ENCODE data around the gene ACAD10. TPM values are rescaled to one million over a fixed set of nuclear protein-coding genes. Genes with fewer than 3 reads are reported as not detected.
"Not testable (repeated sequence)": the region's sequence is repeated elsewhere in the genome, so short reads cannot be mapped to it uniquely, and the experiment has no call there.

The ACAD10 gene
- polyA plus RNA-seq, 12 donors: 12.7 to 37.3 (median 18.7) TPM; not detected in 1

DNA sequence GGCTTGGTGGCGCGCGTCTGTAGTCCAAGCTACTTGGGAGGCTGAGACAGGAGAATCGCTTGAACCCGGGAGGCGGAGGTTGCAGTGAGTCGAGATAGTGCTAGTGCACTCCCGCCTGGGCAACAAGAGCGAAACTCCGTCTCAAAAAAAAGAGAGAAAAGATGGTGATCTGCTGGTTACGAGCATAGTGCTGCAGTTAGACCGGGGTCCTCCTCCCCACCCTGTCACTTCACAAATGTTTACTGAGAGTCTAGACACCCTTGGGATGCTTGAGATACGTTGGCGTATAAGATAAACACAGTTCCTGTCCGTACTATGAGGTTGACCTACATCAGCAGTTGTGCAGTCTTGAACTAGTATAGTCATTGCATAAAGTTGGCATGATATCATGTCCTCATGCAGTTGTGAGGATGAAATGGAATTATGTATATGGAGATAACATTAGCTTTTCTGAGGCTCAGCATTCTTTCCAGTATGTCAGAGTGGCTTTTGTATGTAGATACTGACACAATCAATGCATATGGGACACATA lies 787 bp downstream of the ACAD10 start:
- DNase-seq: no peak

DNA sequence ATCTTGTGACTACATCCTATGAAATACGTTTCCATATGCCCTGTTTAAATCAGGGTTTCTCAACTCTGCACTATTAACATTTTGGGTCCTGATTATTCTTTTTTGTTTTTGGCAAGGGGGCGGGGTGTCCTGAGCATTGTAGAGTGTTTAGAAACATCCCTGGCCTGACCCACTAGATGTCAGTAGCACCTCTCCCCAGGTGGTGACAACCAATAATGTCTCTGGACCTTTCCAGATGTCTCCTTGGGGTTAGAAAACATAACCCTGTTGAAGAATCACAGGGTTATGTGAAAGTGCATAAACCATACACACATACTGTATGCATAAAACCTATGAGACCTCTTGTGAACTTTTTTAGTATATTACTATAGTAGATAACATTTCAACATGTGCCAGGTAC lies 1.4 kb downstream of the ACAD10 start:
- DNase-seq: no peak

DNA sequence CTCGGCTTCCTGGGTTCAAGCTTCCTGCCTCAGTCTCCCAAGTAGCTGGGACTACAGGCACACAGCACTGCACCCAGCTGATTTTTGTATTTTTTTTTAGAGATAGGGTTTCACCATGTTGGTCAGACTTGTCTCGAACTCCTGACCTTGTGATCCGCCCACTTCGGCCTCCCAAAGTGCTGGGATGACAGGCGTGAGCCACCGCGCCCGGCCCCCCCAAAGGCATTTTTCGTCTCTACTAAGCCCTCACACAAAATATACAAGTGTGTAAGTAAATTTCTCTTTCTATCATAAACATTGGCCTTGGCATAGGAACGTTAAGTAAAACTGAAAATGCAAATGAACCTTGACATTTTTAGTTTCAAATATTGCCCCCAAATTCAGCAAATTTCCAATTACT lies 2.1 kb downstream of the ACAD10 start:
- no peak for DNase-seq

DNA sequence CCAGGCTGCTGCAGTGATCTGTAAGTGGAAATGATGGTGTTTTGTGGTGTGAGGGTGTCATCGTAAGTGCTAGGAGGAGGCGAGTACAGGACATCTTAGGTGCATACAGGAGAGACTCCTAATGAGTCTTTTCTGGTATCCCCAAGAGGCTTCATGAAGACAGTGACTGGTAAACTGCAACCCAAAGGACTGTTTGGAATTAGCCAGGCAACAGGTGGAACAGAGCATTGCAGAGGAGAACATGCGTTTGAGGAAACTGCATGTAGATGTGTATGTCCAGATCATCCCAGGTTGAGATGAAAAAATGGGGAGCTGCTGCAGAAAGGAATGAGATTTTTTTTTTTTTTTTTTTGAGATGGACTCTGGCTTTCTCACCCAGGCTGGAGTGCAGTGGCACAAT lies 5.4 kb downstream of the ACAD10 start:
- DNase-seq: no peak

DNA sequence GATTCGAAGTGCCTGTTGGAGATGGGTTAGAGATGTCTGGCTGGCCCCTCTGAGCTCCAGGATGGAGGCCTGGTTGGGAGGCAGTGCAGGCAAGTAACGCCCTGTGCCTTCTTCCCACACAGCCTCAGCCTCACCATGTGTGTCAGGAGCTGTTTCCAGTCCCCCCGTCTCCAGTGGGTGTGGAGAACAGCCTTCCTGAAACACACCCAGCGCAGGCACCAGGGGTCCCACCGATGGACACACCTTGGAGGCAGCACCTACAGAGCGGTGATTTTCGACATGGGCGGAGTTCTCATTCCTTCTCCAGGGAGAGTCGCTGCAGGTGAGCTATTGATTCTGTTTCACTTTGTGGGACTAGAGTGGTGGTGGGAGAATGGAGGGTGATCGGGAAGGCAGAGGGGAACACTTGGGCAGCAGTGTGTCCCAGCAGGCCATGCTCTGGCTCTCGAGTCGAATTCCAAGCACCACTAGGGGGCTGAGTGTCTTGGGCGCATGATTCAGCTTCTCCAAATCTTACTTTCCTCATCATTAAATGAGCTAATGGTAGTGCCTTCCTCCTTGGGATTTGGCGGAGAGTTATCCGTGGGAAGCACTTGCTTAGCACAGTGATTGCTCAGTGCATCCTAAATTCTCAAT lies 6.8 kb downstream of the ACAD10 start:
- DNase-seq: no peak

DNA sequence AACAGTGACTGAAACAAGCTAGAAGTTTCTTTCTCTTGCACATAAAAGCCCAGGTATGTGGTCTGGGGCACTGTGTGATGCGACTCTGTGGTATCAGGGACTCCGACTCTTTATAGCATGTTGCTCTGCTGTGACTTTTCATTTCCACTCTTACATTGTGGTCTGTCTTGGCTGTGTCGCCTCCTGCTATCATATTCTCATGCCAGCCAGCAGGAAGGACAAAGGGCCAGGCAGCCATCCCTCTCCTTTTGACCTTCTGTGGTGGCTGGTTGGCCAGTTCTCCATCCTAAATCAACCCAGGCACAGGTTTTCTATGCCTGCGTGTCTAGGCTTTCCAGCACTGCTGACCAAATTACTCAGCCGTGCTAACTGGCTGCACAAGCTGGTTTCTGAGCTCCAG lies 8.0 kb downstream of the ACAD10 start:
- DNase-seq: no peak

DNA sequence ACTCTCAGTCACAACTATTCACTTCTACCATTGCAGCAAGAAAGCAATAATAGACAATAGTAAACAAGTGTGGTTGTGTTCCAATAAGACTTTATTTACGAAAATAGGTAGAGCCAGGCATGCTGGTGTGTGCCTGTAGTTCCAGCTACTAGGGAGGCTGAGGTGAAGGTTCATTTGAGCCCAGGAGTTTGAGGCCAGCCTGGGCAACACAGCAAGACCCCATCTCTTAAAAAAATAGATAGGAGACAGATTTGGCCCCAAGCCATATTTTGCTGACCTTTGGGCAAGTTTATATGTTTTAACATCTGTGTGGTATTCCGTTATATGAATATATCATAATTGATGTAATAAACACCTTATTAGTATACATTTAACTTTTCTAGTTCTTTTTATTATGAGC lies 14.1 kb downstream of the ACAD10 start:
- no peak for DNase-seq

DNA sequence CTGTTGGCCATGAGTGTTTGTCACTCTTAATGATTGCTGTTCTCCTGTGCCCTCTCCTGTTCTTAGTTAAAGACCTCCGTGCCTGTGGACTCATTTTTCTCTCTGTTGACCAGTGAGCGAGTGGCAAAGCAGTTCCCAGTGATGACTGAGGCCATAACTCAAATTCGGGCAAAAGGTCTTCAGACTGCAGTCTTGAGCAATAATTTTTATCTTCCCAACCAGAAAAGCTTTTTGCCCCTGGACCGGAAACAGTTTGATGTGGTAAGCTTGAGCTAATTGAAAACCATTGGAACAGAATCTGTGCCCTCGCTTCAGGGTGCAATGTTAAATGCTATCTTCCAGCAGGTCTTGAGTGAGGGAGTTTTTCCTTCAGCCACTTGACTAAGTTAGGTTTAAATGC lies 19.8 kb downstream of the ACAD10 start:
- no peak for DNase-seq

DNA sequence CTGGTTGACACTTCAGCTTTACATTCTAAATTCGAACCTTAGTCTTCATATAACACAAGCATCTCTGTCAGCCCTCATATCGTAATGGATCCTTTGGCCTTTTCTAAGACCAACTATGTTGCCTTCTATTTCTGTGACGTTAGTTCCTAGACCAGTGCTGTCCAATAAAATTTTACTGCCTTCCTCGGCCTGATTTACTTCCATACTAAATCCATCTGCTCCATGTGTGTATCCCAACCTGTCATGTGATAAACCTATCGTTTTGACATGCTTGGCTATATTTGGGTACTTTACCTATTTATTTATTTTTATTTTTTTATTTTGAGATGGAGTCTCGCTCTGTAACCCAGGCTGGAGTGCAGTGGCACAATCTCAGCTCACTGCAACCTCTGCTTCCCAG lies 20.3 kb downstream of the ACAD10 start:
- no peak for DNase-seq

DNA sequence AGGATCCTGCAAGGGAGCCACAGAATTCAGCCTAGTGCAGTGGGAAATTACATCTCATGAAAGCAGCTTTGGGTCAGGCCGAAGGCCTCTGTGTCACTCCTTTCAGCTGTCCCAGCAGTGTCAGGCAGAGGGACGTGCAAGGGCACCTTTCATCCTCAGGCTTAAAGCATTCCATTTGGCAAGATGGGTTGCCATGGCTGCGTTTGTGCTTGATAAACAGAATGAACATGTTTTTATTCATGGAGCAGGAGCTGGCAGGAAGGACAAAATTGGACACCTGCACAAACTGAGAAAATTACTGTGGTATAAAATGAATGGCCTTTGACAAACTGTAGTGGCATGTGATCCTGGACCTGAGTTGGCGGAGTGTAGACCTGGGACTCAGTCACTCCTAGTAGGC lies 29.4 kb downstream of the ACAD10 start:
- peak; percentile 7 for DNase-seq

DNA sequence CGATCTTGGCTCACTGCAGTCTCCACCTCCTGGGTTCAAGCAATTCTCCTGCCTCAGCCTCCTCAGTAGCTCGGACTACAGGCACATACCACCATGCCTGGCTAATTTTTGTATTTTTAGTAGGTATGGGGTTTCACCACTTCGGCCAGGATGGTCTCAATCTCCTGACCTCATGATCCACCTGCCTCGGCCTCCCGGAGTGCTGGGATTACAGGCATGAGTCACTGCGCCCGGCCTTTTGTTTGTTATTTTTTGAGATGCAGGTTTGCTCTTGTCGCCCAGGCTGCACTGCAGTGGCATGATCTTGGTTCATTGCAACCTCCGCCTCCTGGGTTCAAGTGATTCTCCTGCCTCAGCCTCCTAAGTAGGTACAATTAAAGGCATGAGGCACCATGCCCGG lies 33.5 kb downstream of the ACAD10 start:
- DNase-seq: not testable (repeated sequence)

DNA sequence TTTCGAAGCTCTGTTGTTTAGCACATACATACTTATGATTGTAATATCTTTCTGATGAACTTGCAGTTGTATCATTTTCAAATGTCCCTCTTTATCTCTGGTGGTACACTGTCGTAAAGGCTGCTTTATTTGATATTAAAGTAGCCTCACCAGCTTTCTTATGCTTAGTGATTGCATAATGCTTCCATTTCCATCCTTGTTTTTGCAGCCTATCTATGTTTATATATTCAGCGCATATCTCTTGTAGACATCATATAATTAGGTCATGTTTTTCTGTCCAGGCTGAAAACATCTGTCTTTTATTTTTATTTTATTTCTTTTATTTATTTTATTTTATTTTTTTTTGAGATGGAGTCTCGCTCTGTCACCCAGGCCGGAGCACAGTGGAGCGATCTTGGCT lies 34.6 kb downstream of the ACAD10 start:
- DNase-seq: no peak

DNA sequence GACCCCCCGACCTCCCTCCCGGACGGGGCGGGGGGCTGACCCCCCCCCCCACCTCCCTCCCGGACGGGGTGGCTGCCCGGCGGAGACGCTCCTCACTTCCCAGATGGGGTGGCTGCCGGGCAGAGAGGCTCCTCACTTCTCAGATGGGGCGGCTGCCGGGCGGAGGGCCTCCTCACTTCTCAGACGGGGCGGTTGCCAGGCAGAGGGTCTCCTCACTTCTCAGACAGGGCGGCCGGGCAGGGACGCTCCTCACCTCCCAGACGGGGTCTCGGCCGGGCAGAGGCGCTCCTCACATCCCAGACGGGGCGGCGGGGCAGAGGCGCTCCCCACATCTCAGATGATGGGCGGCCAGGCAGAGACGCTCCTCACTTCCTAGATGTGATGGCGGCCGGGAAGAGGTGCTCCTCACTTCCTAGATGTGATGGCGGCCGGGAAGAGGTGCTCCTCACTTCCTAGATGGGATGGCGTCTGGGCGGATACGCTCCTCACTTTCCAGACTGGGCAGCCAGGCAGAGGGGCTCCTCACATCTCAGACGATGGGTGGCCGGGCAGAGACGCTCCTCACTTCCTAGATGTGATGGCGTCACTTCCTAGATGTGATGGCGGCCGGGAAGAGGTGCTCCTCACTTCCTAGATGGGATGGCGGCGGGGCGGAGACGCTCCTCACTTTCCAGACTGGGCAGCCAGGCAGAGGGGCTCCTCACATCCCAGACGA lies 38.0 kb downstream of the ACAD10 start:
- DNase-seq: not testable (repeated sequence)

DNA sequence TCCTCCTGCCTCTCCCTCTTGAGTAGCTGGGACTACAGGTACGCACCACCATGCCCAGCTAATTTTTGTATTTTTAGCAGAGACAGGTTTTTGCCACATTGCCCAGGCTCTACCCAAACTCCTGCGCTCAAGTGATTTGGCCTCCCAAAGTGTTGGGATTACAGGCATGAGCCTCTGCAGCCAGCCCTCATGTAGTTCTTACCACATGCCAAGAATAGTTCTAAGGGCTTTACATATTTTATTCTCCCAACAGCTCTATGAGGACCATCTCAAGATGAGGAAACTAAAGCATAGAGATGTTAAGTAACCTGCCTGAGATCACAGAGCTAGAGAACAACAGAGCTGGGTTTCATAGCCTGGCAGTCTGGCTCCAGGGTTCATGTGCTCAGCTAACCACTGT lies 42.9 kb downstream of the ACAD10 start:
- no peak for DNase-seq

DNA sequence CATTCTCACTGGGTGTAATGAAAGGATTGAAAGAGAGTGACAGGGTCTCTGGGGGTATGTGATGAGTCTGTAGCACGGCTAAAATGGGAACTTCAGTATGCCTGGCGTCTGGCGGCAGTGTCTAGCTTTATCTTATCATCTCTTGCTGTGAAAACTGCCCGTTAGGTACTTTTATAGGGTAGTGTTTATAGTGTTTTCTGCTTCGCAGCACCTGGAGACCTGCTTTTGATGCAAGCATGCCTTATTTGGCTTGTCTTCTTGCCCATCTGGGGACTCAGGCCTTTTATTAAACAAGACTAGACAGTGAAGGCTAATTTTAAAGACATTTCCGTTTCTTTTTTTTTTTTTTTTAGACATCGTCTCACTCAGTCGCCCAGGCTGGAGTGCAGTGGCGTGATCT lies 44.6 kb downstream of the ACAD10 start:
- no peak for DNase-seq

DNA sequence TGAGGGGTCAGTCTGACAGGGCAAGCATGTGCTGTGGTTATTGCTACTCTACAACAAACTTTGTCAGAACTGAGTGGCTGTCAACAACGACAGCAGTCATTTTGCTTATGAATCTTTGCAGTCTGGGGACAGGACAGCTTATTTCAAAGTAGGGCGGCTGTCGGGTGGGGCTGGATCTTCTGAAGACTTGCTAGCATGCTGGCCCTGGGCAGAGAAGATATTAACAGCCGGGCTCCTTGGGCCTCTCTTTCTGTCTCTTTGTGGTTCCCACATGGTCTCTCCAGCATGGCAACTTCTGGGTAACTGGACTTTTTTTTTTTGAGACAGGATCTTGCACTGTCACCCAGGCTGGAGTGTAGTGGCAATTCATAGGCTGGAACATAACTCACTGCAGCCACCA lies 46.9 kb downstream of the ACAD10 start:
- DNase-seq: no peak

DNA sequence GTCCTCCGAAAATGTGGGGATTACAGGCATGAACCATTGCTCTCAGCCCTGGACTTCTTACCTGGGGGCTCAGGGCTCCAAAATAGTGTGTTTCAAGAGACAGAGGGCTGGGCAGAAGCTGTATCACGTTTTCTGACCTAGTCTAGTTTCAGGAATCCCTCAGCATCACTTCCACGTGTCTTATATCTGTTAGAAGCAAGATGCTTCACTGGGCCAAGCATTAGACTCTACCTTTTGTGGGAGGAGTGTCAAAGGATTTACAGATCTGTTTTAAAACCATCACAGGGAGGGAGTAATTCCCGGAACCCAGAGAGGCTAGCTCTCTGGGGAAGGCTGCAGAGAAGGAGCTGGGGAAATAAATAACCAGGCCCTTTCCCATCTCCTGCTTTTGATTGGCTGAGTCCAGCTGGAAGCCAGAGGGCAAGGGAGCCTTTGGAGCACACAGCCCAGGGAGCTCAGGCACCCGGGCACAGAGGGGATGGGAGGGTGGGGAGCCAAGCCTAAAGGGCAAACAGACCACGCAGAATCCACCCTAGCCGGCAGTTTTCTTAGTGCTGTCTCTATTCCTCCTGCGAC lies 47.6 kb downstream of the ACAD10 start:
- no peak for DNase-seq

DNA sequence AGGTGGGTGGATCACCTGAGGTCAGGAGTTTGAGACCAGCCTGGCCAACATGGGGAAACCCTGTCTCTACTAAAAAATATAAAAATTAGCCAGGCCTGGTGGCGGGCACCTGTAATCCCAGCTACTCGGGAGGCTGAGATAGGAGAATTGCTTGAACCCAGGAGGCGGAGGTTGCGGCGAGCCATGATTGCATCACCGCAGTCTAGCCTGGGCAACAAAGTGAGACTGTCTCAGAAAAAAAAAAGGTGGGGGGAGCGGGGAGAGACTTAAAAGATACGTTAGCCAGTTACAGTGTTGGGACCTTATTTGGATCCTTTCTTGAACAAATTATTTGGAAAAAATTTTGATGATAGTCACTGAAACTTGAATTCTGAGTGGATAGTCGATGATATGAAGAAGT lies 53.7 kb downstream of the ACAD10 start:
- not testable (repeated sequence) for DNase-seq

DNA sequence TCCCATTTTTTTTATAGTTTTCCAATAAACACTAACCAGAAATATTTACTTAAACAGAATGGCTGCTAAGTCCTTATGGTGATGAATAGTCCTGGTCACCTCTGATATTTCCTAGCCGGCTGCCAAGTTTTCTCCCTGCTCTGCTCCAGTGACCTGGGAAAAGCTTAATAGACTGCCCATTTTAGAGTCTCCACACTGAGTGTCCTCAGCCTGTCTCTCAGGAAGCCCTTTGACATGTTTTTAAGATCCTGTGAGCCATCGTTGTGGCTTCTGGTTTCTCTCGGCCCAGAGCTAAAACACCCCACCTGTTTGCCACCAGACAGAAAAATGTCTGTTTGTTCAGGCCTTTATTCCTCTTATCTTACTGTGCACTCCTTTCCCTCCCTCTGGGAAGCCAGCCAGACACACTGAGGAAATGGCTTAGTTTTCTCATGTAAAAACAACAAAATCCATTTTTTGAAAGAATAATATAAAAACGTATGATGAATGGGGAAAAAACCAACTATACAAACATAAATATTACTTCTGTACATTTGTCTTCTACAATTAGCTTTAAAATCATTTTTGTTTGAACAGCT lies 55.5 kb downstream of the ACAD10 start:
- no peak for DNase-seq

DNA sequence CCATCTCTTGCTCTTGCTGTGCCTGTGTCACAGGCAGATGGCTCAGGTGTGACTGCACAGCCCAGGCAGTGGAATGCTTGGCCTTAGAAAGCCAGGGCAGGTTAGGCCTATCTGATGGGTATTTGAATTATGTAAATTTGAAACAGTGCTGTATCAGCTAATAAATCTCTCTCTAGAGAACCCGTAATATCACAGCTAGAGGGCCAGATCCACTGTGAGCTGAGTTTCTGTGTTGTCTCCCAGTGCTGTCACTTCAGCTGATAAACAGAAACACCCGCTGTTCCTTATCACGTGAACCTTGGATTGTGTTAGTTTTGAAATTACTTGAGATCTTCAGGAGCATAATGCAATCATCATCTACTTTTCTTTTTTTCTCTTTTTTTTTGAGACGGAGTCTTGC lies 59.4 kb downstream of the ACAD10 start:
- DNase-seq: no peak

DNA sequence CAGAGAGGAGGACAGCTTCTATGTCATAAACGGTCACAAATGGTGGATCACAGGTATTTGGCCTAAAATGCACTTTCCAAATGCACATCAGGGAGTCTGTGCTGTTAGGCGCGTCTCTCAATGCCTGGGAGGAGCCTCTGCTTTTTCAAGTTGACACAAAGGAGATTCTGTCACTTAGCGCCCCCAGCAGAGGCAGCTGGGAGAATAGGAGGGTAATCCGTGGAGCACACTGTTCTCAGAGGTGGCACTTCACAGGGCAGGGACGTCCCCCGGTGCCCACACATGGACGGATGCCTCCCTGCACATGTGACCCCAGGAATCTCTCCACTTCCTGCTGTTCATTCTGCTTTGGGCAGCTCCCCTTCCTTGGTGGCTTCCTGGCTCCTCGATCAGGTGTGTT lies 61.5 kb downstream of the ACAD10 start:
- no peak for DNase-seq

DNA sequence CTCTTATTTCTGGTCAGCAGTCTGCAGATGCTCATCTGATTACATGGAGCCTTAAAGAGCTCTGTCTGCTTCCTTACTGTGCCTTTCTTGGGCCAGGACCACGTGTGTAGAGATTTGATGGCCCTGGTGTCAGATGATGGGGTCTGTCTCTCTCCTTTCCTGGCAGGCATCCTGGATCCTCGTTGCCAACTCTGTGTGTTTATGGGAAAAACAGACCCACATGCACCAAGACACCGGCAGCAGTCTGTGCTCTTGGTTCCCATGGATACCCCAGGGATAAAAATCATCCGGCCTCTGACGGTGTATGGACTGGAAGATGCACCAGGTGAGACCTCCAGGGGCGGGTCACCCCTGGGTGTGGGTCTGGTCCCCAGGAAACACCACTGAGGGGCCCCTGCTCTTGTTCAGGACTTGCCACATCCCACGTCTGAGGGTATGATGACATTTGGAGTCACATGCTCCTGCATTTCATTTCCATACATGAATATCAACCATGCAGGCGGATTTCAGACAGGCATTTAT lies 62.4 kb downstream of the ACAD10 start:
- DNase-seq: peak; percentile 81

DNA sequence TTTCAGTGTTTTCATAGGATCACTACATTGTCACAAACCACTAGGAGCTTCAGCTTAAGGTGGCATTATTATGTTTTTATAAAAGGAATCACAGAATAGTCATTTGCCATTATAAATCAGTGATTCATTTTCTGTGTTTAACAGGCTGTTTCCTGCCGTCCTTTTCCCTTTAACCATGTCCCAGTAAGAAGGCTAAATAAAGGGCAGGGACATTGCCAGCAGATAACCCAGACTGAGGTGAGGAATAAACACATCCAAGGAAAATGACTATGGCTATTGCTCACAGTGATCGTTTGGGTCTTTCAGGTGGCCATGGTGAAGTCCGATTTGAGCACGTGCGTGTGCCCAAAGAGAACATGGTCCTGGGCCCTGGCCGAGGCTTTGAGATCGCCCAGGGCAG lies 63.0 kb downstream of the ACAD10 start:
- no peak for DNase-seq

Measured in muscle of arm (tissue), 12 donors.